GM18508 (cell line): Measurements from ENCODE around the gene HPSE2.

ENCODE experiments used
- ATAC-seq: cut with Tn5 transposase; IDR thresholded peaks from one replicate; pipeline ENCODE4 v1.9.1; 2021; ENCODE audit warnings: moderate number of reproducible peaks; ENCODE audit not compliant: insufficient read depth, unreplicated experiment

HPSE2 gene

DNA sequence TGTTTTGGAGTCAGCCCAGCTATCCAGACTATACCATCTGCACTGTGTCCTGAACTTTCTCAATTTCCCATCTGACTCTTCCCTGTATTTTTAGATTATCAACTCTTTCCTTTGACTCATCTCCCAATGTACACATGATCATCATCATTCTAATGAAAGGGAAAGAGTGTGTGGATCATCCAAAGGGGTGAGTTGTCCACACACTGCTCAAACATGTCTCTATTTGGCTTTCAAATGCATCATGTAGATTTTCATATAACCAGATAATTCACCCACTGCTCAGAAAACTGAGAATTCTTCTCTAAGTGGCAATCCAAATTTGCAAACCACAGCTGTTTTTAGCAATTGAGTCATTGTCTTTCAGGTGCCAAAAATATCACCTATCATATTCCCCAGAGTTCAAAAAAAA lies 598.7 kb downstream of the HPSE2 start:
- ATAC-seq = no peak

- ATAC-seq = no peak
These were observed 603.0 kb downstream of the HPSE2 start for GRCh38 chr10:98632456-98633150.

- ATAC-seq = no peak
These were observed 607.4 kb downstream of the HPSE2 start for GRCh38 chr10:98628206-98628605.

GRCh38 chr10:98627711-98628110 lies 607.9 kb downstream of the HPSE2 start:
- ATAC-seq = no peak

GRCh38 chr10:98624963-98625362 lies 610.7 kb downstream of the HPSE2 start:
- no peak for ATAC-seq

DNA sequence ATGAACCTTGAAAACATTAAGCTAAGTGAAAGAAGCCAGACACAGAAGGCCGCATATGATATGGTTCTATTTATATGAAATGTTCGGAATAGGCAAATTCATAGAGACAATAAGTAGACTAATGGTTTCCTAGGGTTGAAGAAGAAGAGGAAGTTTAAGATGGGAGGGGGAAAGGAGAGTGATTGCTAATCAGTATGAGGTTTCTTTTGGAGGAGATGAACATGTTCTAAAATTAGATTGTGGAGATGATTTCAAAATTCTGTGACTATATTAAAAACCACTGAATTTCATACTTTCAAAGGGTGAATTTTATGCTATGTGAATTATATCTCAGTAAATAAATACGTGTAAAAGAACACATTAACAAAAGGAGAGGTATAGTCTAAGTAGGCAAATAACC lies 612.5 kb downstream of the HPSE2 start:
- no peak for ATAC-seq

DNA sequence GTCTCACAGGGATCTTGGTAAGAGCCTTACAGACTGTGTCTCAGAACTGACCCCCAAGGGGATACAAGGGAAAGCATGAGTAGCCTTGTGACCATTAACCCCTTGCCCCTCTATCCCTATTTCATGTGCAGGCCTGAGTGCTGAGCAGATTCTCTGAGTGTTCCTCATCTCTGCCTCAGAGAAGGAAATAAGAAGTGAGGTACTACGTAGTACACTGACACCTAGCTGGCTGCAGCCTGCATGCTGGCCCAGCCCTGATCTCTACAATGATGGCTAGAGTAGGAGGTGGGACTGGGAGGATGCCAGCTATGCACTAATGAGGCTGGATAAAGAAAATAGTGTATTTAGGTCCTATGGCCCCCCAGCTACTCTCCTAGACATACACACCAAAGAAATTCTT lies 614.0 kb downstream of the HPSE2 start:
- ATAC-seq = no peak

DNA sequence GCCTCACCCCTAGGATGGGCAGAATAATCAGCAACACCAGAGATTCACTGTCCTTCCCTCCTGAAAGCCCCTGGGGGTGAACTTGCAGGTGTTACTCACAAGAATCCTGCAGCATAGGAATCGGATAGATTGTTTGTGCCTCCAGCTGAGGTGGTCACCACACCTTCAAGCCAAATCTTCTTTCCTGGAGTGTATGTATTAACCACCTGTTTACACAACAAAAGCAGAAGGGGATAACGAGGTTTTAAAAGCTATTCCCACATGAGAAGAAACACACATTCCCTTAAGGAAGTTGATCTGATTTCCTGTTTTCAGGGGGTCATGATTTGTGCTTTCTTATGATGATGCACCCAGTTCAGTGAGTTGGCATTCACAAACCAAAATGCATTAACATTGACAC lies 615.1 kb downstream of the HPSE2 start:
- ATAC-seq = no peak

DNA sequence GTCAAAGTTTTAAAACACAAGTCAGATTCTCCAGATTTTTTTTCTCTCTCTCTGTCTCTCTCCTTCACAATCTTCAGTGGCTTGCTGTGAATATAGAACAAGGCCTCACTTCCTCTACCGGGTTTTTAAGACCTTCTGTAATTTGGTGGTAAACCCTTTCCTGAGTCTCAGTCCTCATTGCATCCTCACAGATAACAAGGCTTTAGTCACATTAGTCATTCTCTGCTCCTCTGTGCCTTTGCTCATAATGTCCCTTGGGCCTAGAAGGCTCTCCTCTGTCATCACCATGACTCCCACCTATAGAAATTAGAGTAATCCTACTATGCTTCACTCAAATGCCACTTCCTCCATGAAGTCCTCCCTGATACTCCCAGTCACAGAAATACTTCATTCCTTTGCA lies 616.2 kb downstream of the HPSE2 start:
- no peak for ATAC-seq

- ATAC-seq = no peak
These were observed 617.6 kb downstream of the HPSE2 start for GRCh38 chr10:98617906-98618520.

GRCh38 chr10:98613446-98613845 lies 622.2 kb downstream of the HPSE2 start:
- ATAC-seq = no peak

DNA sequence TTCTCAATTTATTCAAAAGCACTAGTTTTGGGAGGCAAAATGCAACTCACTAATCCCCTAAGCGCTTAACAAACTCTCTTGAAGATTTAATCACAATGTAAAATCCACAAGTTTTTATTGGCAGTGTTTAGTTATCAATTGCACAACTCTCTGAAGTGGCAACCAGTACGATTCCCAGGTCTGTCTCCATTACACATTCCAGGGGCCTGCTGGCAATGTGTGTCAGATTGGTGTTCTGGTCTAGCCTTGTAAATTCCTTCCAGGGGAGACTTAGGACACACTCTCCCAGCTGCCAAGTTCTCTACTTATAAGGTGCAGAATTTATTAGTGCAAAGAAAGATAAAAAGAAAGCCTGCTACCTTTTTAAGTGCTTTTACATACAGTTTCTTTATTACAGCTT lies 624.2 kb downstream of the HPSE2 start:
- no peak for ATAC-seq

- no peak for ATAC-seq
These were observed 624.8 kb downstream of the HPSE2 start for GRCh38 chr10:98610836-98611235.

- no peak for ATAC-seq
These were observed 625.4 kb downstream of the HPSE2 start for GRCh38 chr10:98610301-98610700.

DNA sequence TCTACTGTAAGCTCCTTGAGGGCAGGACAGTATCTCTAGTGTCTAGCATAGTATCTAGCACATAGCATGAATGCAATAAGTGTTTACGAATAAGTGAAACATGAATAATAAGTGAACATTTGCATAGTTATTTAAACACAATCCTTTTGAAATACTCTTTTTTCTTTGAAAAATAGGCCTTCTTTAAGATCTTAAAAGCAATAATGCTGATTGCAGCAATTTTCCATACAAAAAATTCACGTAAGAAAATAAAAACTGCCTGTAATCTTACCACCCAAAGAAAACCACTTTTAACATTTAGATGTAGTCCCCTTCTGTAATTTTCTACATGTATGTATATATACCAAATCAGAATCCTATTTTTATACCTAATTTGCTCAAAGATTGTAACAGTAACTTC lies 626.4 kb downstream of the HPSE2 start:
- ATAC-seq = no peak

- no peak for ATAC-seq
These were observed 627.2 kb downstream of the HPSE2 start for GRCh38 chr10:98608411-98608810.

DNA sequence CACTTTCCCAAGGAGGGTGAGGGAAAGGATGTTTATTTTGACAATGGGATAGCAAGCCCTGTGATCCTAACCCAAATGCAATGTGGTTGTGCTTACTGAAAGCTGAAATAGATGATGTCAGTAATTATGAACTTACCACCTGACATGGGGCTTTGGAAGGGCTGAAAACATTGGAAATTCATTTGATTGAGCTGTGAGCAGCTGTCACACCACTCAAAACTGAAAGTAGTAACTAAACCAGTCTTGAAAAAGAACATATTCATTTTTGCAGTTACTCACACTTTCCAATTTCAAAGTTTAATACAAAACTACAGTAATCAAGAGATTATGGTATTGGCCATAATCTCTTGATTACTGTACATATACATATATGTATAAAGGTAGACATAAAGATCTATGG lies 633.4 kb downstream of the HPSE2 start:
- ATAC-seq = no peak

GRCh38 chr10:98599032-98599610 lies 636.5 kb downstream of the HPSE2 start:
- ATAC-seq = no peak

- ATAC-seq = no peak
These were observed 639.2 kb downstream of the HPSE2 start for GRCh38 chr10:98596404-98596803.

GRCh38 chr10:98589691-98590090 lies 646.0 kb downstream of the HPSE2 start:
- ATAC-seq = no peak

DNA sequence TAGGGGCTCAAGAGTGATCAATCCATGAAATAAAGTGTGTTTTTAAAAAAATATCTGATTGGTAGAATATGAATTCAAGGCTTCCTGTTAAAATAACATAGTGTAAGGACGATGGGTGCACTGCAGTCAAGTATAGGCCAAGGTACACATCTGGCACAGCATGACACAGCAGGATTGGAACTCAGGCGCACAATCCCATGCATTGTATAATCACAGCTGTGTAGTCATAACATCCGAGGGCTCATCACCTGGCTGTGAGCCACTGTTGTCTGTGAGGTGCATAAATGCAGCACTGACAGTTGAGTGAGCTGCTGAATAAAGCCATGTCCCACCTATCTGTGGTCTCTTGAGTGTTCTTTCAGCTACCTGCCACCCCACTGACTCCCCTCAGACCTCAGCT lies 646.6 kb downstream of the HPSE2 start:
- ATAC-seq = no peak
